Measurements from ENCODE around the gene UGT1A5. TPM values are rescaled to one million over a fixed set of nuclear protein-coding genes. Genes with fewer than 3 reads are reported as not detected.

The UGT1A5 gene
- total RNA-seq, 1 experiment from 2014 or later, result not detected

GRCh38 chr2:233775414-233775813, 62.7 kb downstream of the UGT1A5 start:
- DNase-seq (ENCODE audit: low read depth), result peak; percentile 4

- no peak for DNase-seq (ENCODE audit: low read depth)
Measured at GRCh38 chr2:233778030-233778429, 65.3 kb downstream of the UGT1A5 start, which contains the start of gene MROH2A. MROH2A (plus strand) TSS chr2:233778330; CDS start chr2:233779359, 1,029 bp downstream.

- DNase-seq (ENCODE audit: low read depth), result no peak
Measured at GRCh38 chr2:233779722-233780121, 67.0 kb downstream of the UGT1A5 start.

- no peak for DNase-seq (ENCODE audit: low read depth)
Measured at GRCh38 chr2:233780771-233781170, 68.1 kb downstream of the UGT1A5 start.

- no peak for DNase-seq (ENCODE audit: low read depth)
Measured at GRCh38 chr2:233789554-233789953, 76.8 kb downstream of the UGT1A5 start.

- no peak for DNase-seq (ENCODE audit: low read depth)
Measured at GRCh38 chr2:233791151-233791882, 78.6 kb downstream of the UGT1A5 start.

GRCh38 chr2:233791883-233792329, 79.2 kb downstream of the UGT1A5 start:
- no peak for DNase-seq (ENCODE audit: low read depth)

GRCh38 chr2:233792720-233793119, 80.0 kb downstream of the UGT1A5 start:
- DNase-seq (ENCODE audit: low read depth), result no peak

- no peak for DNase-seq (ENCODE audit: low read depth)
Measured at GRCh38 chr2:233793465-233794127, 80.9 kb downstream of the UGT1A5 start.

- no peak for DNase-seq (ENCODE audit: low read depth)
Measured at GRCh38 chr2:233794128-233794658, 81.5 kb downstream of the UGT1A5 start.

- no peak for DNase-seq (ENCODE audit: low read depth)
Measured at GRCh38 chr2:233795735-233796171, 83.0 kb downstream of the UGT1A5 start.

GRCh38 chr2:233796254-233796653, 83.5 kb downstream of the UGT1A5 start:
- no peak for DNase-seq (ENCODE audit: low read depth)

- no peak for DNase-seq (ENCODE audit: low read depth)
Measured at GRCh38 chr2:233798335-233799086, 85.8 kb downstream of the UGT1A5 start.

- no peak for DNase-seq (ENCODE audit: low read depth)
Measured at GRCh38 chr2:233799087-233799665, 86.5 kb downstream of the UGT1A5 start.

GRCh38 chr2:233799716-233800115, 87.0 kb downstream of the UGT1A5 start:
- DNase-seq (ENCODE audit: low read depth), result no peak

GRCh38 chr2:233800208-233800607, 87.5 kb downstream of the UGT1A5 start:
- no peak for DNase-seq (ENCODE audit: low read depth)

- peak; percentile 67 for DNase-seq (ENCODE audit: low read depth)
Measured at GRCh38 chr2:233801357-233802131, 88.8 kb downstream of the UGT1A5 start.

GRCh38 chr2:233802132-233802815, 89.6 kb downstream of the UGT1A5 start:
- DNase-seq (ENCODE audit: low read depth), result no peak

GRCh38 chr2:233803292-233803911, 90.7 kb downstream of the UGT1A5 start:
- no peak for DNase-seq (ENCODE audit: low read depth)
